A673 (cell line): ENCODE data around the gene DIP2B.

ENCODE experiments used
- CTCF ChIP-seq: fragments of 300-800, 200-600 bp; sonication (generic); conservative IDR thresholded peaks from 2 replicates; pipeline ENCODE4 v1.5.1; 2017; ENCODE audit warnings: low read depth, mild to moderate bottlenecking, antibody characterized with exemption, low read length, moderate library complexity, mixed read lengths
- EZH2 ChIP-seq: fragments of 200-600 bp; sonication (generic); IDR thresholded peaks from 2 replicates; pipeline ENCODE4 v1.6.1; 2017; ENCODE audit warnings: borderline replicate concordance, low read depth, mild to moderate bottlenecking, mixed read lengths, antibody characterized with exemption, low read length; ENCODE audit not compliant: poor library complexity, severe bottlenecking

GRCh38 chr12:50626026-50626425 is 121.2 kb downstream of the DIP2B start:
- no peak for TF ChIP-seq EZH2
- no peak for TF ChIP-seq CTCF
